Memory B cell (primary cell): ENCODE data around the gene MOB3A.

Experiments used
- ATAC-seq: fragments of 150-1000 bp; cut with Tn5 transposase; 2 replicates; pipeline ENCODE4 v1.10.0; 2021; ENCODE audit warnings: low read depth, mild to moderate bottlenecking, moderate library complexity
- DNase-seq, 2 donors: peaks; one replicate each; pipeline ENCODE4 v3.0.0; 2022; ENCODE audit warnings: low spot score in 2 of 2
- H3K27ac Mint-ChIP-seq: one replicate; pipeline ENCODE4 v1.8.0; 2022; ENCODE audit warnings: mild to moderate bottlenecking, moderate library complexity, mixed read lengths
- H3K27me3 Mint-ChIP-seq: one replicate; pipeline ENCODE4 v1.8.0; 2022; ENCODE audit warnings: mixed read lengths
- H3K36me3 Mint-ChIP-seq: one replicate; pipeline ENCODE4 v1.8.0; 2022; ENCODE audit warnings: mild to moderate bottlenecking, mixed read lengths
- H3K4me1 Mint-ChIP-seq: one replicate; pipeline ENCODE4 v1.8.0; 2022; ENCODE audit warnings: mixed read lengths
- H3K4me3 Mint-ChIP-seq: one replicate; pipeline ENCODE4 v1.8.0; 2022; ENCODE audit warnings: mild to moderate bottlenecking, moderate library complexity, mixed read lengths
- H3K9me3 Mint-ChIP-seq: one replicate; pipeline ENCODE4 v1.8.0; 2022; ENCODE audit warnings: mixed read lengths

MOB3A gene

GRCh38 chr19:2021453-2022140 lies 74.5 kb downstream of the MOB3A start:
- H3K4me1 Mint-ChIP-seq: peaks cover 5% of the 10 kb centered on the region
- H3K27ac Mint-ChIP-seq: no peak overlapping the region
- no peak for ATAC-seq
- no peaks in the 10 kb centered on the region for H3K36me3 Mint-ChIP-seq
- no peaks in the 10 kb centered on the region for H3K9me3 Mint-ChIP-seq
- H3K4me3 Mint-ChIP-seq: no peak overlapping the region
- H3K27me3 Mint-ChIP-seq: no peaks in the 10 kb centered on the region
- no peak for DNase-seq
